Stimulated activated CD4-positive, alpha-beta T cell treated with anti-CD3 and anti-CD28 coated beads, Interleukin-12 subunit alpha, Interleukin-12 subunit beta, amount 100 ng/mL, for 48 hours (primary cell): ENCODE results near the gene TSPAN1.

Experiments used
- DNase-seq, 3 donors: peaks; one replicate each; pipeline ENCODE4 v3.0.0-alpha.2; 2020; ENCODE audit warnings: low read depth in 2 of 3, low spot score in 1 of 3

The TSPAN1 gene, protein sequence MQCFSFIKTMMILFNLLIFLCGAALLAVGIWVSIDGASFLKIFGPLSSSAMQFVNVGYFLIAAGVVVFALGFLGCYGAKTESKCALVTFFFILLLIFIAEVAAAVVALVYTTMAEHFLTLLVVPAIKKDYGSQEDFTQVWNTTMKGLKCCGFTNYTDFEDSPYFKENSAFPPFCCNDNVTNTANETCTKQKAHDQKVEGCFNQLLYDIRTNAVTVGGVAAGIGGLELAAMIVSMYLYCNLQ

DNA sequence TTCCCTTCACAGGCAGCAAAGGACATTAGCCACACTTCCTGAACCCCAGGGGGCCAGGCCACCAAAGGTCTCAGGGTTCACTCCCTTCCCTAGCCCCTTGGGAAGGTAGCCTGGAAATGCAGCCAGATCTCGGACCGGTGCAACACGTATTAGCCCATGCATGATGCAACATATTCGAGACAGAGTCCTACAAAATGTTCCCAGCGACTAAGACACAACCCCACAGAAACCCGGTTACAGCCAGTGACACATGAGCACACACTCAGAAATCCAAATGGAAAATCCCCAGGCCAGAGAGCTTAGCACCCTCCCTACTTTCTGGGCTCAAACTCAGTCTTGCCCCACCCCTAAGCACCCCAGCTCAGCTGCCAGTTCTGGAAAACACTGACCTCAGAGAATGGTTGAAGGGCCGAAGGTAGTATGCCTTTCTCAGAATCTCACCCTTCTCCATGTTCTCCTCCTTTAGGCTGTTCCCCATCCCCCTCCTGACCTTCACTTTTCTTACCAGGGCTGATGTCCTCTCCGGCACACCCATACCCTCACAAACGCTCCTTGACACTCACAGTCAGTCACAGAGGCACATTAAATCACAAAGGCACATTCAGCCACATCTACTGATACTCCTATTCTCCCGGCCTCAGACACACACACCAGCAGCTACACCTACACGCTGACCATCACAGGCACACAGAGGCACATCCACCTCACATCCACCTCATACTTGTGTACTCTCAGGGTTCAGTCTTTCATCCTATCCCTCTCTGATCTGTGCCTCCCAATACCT is at the start of gene TSPAN1:
Gene TSPAN1, plus strand, starts transcription at position 640 of the 784 bp plus-strand sequence. CDS start 6,021 bp downstream, outside the sequence.
- DNase-seq: no peak

DNA sequence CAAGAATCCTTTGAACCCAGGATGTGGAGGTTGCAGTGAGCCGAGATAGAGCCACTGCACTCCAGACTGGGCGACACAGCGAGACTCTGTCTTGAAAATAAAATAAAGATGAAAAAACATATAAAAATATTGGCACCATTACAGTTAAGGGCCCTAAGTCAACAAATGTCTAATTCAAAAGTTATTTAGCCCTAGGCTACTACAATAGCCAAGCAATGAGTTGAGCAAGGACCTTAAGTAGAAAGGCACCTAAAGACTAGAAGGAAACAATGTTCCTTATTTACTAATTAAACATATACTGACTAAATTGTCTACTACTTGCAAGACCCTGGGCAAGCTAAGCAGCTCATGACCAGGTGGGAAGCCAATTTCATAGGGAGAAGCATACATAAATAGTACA is 46.5 kb upstream of the TSPAN1 start:
- DNase-seq: no peak

DNA sequence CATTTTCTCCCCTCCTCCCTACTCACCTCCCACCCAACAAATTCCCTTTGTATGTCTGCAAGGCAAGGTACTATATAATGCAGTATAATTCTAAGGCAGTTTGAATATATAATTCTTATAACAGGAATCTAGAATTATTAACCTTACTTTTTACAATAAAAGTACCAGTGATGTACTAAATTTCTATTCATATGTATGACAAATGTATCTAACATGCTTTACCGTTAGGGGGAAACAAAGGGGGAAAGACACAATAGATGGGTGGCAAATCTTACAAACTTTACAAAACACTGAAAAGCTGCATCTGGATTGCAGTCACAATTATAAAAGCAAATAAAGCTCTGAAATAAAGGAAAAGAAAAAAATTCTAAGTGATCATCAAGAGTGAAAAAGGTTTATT is 44.8 kb upstream of the TSPAN1 start:
- DNase-seq: no peak

DNA sequence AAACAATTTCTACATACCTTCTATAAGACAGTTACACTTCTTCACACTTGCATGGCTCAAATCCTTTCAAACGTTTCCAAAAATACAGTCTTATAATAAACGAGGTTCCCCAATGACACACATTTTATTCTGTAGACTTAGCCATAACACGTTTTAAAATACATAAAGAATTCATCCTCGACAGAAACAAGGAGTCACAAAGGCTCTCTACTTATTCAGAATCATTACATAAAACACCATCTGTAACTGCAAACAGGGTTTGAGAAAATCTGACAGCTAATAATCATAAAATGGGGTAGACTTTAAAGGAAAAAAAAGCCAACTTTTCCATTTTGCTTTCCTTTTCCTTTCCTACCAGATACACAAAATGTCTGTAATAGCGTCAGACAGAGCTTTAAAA is 44.3 kb upstream of the TSPAN1 start:
- no peak for DNase-seq

DNA sequence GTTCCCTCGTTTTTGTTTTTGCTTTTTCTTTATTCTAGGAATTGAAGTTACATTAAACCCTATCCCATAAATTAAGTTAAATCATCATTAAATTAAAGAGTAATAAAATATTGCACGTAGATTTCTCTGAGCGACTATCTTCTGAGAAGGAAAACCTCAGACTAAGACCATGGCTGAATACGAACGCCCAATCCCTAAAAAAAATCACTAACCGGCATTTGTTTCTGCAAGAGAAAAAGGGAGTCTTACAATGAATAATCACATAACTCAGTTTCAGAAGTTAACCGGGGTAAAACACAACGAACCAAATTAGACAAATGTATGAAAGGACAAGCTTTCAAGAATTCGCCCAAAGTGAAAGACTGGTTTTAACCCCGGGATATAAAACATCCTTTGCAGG is 43.8 kb upstream of the TSPAN1 start:
- no peak for DNase-seq

DNA sequence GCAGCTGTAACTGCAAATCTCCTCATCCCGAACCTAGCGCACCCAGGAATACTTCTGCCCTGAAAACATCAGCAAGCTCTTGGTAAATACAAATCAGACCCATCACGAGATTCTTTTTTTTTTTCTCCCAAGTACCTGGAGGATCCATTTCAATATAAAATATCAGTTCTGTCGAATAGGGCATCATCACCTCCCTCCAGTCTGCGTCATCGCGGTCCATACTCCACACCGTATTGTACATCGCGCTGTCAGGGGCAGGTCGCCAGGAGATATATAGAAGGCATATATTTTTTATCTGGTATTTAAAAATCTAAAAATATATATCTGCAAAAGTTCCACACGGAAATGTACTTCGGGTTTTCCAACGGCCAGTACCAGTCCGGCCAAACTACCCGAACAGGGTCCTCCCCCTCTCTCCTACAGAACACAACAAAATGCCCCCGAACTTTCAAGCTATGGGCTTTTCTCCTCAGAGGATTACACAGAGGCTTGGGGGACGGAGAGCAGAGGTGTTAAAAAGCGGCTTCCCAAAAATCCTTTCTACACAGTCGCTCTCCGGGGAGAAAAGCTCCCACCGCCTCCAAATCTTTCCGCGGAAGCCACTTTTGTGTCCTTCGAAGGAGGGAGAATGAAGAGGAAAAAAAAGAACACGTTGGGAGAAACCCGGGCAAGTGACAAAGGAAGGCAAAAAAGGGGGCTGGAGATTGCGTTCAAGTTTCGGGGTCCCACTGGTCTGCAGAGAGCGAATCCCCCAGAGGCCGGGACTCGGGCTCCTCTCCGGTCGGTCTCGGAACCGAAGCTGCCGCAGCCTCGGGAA is 43.0 kb upstream of the TSPAN1 start:
- peak in 2 of 3 donors; percentile 10 to 13 for DNase-seq

DNA sequence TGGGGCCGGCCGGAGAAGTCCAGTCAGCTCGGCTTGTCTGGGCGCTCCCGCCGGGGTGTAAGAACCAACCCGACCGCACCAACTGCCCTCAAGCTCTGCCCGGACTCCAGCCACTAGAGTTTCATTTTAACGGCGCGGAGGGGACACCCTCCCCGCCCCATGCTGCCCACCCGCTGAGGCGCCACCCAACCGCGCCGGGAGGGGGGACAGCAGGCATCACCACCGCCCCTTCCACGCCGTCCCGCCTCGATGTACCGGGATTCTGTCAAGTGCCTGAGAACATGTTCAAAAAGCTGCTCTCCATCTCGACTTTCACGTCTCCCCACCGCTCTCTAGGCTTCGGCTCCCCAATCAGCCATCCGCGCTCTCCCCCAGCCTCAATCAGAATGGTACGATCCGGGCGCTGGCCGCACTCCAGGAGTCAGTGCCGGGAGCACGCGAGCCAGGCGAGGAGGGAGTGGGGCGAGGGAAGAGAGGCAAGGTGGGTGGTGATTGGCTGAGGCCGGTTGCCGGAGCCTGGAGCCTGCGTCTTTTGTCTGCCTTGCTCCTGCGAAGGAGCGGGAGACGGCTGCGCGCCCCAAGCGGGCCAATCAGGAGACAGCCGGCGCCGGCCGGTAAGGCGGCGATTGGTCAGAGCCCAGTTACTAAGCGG is 42.2 kb upstream of the TSPAN1 start, which contains the start of gene PIK3R3:
Gene PIK3R3, minus strand, starts transcription at position 101 of the 652 bp plus-strand sequence. CDS start 677 bp downstream, outside the sequence.
- peak; percentile 73 to 90 (median 87) for DNase-seq

DNA sequence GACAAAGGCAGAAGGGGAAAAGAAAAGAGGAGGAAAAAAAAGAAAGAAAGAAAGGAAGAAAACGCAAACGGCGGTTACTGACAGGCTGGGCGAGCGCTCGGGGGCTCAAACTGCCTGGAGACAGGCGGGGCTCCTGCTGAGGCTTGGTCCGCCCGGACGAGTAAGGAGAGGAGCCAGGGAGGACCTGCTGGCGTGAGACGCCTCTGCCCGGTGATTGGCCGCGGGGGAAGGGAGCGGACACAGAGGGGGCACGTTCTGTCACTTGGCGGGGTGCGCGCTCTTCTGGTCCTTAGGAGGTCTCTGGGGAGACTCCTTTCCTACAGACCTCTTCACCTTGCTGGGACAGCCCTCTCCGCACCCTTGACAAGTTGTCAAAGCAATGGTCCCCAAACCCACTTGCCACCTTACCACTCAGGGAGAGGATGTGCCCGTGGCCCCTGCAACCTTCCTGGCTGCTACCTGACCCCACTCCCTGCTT is 41.7 kb upstream of the TSPAN1 start:
- DNase-seq: peak in 1 of 3 donors; percentile 2

DNA sequence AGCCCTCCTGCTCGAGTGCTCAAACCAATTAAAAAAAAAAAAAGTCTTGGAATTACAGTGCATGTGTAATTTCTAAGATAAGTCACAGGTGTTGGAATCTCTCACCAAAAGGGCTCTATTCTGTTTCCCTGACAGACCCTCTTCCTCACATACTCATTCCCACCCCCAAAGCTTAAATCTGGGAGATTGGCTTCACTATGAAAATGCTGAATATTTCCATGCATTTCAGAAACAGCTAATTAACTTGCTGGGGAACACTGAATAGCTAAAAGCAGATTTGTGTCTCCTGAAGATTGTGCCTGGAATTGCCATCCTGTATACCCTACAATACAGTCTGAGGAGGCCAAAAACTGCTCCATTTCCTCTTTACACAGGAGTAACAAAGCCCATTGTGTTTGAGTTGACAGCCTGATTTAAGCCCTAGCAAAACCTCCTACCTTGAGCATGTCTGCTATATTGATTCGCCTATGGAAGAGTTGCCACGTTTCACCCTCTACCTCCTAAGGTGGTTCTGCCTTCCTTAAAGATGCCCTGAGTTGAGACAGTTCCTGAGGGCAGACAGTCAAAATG is 41.0 kb upstream of the TSPAN1 start:
- DNase-seq: no peak

DNA sequence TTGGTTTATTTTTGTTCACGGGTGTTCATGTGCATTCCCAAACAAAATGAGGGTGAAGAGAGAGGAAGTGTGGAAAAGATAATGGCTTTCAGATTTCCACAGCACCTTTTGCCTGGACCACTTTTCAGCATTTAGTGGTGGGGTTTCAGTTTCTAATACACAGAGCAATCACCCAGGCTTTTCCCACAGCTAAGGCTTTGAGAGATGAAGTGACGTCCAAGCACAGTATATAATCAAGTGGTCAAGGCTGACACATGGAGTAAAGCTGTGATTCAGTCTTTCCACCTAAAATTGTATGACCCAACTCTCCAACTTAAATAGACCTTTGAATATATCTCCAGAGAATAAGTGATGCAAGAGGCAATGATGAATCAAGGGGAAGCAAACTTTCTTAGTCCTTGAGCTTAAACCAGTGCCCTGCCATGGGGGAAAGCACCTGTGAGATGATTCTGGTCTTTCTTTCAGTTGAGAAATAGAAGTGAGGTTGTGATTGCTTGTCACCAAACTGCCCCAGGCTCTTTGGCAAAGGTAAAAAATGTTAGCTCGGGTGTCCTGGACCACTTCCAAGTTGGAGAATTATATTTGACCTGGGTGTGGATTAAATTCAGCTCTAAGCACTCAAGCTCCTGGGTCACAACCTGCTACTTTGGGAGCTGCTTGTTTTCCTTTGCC is 40.1 kb upstream of the TSPAN1 start:
- no peak for DNase-seq

DNA sequence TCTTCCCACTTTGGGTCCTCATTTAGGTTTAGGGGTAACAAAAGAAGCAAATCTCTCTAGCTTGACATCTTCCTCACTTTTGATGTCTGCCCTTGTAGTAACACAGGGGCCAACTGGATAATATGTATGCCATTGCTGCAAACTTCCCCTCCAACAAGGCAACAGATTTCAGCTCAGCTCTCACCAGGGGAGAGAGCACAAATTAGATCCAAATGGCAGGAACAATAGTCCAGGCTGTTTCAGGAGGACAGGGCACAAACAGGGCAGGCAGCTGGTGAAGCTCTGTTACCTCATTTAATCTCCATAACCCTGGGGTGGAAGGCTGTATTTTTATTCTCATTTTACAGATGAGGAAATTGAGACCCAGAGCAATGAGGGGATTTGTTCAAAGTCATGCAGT is 38.2 kb upstream of the TSPAN1 start:
- no peak for DNase-seq

DNA sequence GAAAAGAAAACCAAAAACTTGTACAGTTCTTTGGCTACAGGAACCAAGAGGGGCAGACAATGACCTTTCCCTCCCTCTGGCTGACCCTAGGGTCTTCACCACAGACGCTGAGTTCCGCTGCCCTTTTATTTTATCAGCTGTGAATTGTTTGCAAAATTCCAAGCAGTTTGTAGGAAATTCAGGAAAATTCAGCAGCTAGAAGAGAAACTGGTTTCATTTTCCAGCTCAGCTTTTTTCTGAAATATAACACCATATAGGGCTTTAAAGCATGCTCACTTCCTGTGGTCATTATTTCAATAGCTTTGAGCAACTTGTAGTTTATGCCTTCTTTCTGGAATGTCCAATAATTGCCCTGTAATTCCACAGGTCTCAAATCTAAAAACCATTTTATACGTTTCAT is 37.0 kb upstream of the TSPAN1 start:
- DNase-seq: no peak

DNA sequence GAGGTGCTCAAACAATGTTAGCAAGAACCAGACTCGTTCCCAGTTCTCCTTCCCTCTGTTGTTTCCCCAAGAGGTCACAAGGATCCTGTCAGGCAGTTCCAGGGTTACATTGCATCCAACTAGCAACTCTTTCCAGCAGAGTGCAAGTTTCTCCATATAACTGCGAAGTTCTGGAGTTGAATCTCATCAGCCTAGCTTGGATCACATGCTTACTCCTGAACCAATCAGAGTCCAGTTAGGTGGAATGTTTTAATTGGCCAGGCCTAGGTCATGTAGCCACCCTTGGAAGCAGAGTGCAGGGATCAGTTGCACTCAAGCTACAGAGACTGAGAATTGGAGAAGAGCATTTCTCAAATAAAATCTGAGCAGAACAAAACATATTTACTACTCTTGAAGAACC is 26.6 kb upstream of the TSPAN1 start:
- DNase-seq: no peak

DNA sequence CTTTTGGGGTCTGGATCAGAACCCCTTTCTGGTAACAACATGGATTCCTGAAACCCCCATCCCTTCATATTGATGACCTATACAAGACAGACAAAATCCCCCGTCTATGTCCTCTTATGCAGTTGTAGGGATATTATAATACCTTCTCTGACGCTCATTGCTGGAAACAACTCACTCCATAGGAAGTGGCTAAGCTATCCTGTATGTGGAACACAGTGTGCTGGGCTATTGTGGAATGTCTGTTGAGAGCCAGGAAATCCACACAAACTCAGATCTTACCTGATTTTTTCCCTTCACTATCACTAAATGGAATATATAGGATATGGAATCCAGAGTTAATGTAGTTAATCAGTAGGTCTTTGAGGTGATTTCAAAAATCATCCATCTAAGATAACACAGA is 24.8 kb upstream of the TSPAN1 start:
- DNase-seq: no peak

DNA sequence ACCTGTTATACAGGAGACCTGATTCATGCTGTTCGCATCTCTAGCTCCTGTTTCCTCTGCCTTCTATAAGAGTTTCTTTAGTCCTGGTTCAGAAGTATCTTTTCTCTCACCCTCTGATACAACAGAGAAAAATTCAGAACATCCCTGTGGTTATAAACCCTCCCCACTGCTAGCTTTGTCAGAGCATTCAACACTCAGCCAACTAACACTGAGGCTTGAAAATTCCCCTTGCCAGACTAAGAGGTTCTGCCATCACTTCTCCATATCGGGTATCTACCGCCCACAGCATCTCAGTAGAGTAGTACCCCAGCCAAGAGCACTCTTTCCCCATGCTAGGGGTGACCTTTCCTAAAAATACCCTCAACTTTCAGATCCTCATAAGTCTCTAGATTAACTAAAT is 22.9 kb upstream of the TSPAN1 start:
- no peak for DNase-seq

DNA sequence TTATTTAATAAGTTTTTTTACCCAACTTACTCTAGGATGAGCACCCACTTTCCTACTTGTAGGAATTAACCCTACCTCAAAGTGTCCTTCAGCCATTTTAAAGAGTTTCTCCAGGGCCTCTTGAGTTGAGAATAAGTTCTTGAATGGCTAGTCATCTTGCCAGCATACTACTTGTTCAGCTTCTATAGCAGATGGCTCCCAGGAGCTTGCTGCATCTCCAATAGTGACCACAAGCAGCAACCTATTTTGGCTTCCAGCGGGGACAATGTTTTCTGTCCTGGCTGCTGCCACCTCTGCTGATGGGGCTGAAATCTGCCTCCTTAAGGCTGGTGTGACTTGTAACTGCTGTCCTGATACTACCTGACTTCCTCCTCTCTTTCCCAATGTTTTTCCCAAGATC is 21.7 kb upstream of the TSPAN1 start:
- no peak for DNase-seq

DNA sequence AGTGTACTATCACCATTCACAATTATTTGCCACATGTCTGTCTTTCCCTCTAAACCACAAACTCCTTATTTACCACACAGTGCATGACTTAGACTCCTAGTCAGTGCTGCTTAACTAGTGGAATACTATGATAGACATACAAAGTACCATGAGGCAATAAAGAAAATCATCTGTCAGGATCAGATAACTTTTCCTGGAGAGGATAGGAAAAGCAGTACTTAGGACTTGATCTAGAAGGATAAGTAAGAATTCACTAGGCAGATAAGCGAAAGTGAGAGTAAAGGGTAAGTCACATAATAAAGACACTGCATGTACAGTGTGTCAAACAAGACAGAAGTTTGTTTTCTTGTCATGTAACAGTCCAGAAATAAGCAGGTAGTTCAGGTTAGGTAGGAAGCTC is 21.2 kb upstream of the TSPAN1 start:
- no peak for DNase-seq

DNA sequence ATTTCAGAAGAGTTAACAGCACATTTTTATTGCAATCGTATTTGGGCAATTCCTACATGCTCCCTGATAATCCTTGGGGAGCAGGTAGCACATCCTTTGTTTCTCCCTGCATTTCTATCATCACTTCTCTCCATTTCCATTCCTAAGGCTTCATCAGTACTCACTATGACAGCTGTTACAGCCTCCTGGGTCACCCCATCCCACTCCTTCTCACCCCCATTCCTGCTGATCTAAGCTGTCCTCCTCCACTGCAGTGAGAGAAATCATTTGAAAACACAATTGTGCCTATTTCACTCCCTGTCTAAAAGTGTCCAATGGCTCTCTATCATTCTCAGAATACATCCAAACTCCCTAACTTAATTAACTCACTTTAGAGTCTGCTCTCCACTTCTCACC is 17.0 kb upstream of the TSPAN1 start:
- DNase-seq: no peak

DNA sequence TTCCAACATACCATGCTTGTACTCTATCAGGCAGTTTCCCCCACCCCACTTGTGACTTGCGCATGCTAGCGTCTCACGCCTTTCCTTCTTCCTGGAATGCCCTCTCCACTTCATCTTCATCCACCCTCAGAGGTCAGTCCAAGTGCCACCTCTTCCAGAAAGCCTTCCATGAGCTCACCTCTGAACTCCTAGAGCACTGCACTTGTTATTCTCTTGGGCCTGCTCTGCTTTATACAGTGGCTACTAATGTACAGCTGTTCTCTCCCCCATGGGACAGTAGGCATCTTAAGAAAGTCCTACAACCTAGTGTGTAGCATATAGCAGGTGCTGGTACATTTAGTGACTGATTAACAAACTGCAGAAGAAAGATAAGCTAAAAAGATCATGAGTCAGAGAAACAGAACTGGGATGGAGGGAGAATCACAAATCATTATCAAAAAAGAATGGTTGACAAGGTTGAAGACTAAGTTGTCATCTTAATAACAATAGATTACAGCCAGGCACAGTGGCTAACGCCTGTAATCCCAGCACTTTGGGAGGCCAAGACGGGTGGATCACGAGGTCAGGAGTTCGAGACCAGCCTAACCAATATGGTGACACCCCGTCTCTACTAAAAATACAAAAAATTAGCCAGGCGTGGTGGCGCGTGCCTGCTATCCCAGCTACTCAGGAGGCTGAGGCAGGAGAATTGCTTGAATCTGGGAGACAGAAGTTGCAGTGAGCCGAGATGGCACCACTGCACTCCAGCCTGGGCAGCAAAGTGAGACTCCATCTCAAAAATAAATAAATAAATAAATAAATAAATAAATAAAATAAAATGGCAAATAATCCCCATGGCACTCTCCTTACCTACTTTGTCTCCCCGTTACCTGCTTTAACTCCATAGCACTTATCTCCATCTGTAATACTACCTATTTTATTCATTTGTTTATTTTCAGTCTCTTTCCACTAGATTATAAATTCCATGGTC is 16.3 kb upstream of the TSPAN1 start:
- no peak for DNase-seq
